H1 (cell line): ENCODE measurements around the gene ZBTB46.

Experiments
- HDAC2 ChIP-seq, 2 experiments: fragments of 300-600 bp in 1 of 2; sonication (generic) in 1 of 2; IDR thresholded peaks; 2 replicates each; pipeline ENCODE4 v1.6.1; 2011 to 2012; ENCODE audit warnings: low read depth in 2 of 2, low read length in 2 of 2, mild to moderate bottlenecking in 2 of 2, moderate library complexity in 2 of 2, borderline replicate concordance in 1 of 2, inconsistent platforms in 1 of 2
- NANOG ChIP-seq: IDR thresholded peaks from 2 replicates; pipeline ENCODE4 v1.6.1; 2011; ENCODE audit warnings: low read length, low read depth, mild to moderate bottlenecking, inconsistent platforms; ENCODE audit not compliant: insufficient read depth, poor library complexity, severe bottlenecking
- NRF1 ChIP-seq: IDR thresholded peaks from 2 replicates; pipeline ENCODE4 v1.6.1; 2011; ENCODE audit warnings: mild to moderate bottlenecking, low read depth, low read length, improper control_type of control experiment
- POLR2A ChIP-seq, 2 experiments: IDR thresholded peaks; 1 replicate in 1 of 2; 2 replicates in 1 of 2; pipeline ENCODE4 v1.6.1; 2011; ENCODE audit warnings: low read depth in 2 of 2, low read length in 2 of 2, mild to moderate bottlenecking in 2 of 2; ENCODE audit errors: control extremely low read depth in 1 of 2
- SAP30 ChIP-seq: fragments of 300-600 bp; sonication (generic); IDR thresholded peaks from 2 replicates; pipeline ENCODE4 v1.7.1; 2012; ENCODE audit warnings: low read length, moderate library complexity, mild to moderate bottlenecking, inconsistent platforms; ENCODE audit not compliant: insufficient read depth, insufficient replicate concordance
- SIN3A ChIP-seq, 2 experiments: IDR thresholded peaks in 1 of 2; conservative IDR thresholded peaks in 1 of 2; 2 replicates each; pipeline ENCODE4 v1.6.1; 2011 to 2012; ENCODE audit warnings: low read length in 2 of 2, improper control_type of control experiment in 1 of 2, low read depth in 1 of 2, mild to moderate bottlenecking in 1 of 2
- SIRT6 ChIP-seq: IDR thresholded peaks from one replicate; pipeline ENCODE4 v1.7.1; 2012; ENCODE audit warnings: low read length, inconsistent platforms
- SP1 ChIP-seq: IDR thresholded peaks from 2 replicates; pipeline ENCODE4 v1.6.1; 2011; ENCODE audit warnings: low read depth, low read length
- ZNF274 ChIP-seq: IDR thresholded peaks from 2 replicates; pipeline ENCODE4 v1.7.0; 2012; ENCODE audit warnings: low read length, borderline replicate concordance; ENCODE audit errors: extremely low read depth
- TF ChIP-seq, protein P1 (sequence below): IDR thresholded peaks from 2 replicates; pipeline ENCODE4 v1.6.1; 2012; ENCODE audit warnings: inconsistent platforms
- TF ChIP-seq, protein P2 (sequence below): IDR thresholded peaks from 2 replicates; pipeline ENCODE4 v1.6.1; 2011; ENCODE audit warnings: low read length, improper control_type of control experiment
- TF ChIP-seq, protein P3 (sequence below): IDR thresholded peaks from 2 replicates; pipeline ENCODE4 v1.6.1; 2011; ENCODE audit warnings: low read depth, mild to moderate bottlenecking, low read length; ENCODE audit not compliant: insufficient read depth
- TF ChIP-seq, protein P4 (sequence below), 3 experiments: IDR thresholded peaks; 1 replicate in 2 of 3; 2 replicates in 1 of 3; pipeline versions ENCODE4 v1.5.1 to v1.6.1; 2011; ENCODE audit warnings: low read length in 3 of 3, mild to moderate bottlenecking in 3 of 3, inconsistent platforms in 2 of 3, low read depth in 1 of 3, moderate library complexity in 1 of 3; ENCODE audit not compliant: insufficient read depth in 1 of 3; ENCODE audit errors: control extremely low read depth in 1 of 3

DNA sequence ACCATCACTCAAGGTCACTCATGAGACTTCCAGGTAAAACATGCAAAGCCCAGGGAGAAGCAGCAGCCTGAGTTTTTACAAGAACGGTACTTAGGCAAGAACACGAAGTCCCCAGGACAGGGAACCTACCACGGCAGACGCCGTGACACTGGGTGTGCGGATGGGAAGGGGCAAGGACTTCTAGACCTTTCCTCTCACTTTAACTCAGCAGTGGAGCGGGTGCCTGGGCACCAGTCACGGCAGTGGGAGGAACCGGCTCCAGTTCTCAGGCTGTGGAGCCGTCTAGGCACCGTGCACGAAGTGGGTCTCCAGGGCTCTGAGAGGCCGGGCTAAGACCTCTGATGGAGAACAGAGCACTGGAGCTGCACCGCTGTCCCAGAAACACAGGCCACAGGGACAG lies 2.5 kb downstream of the ZBTB46 start:
- TF ChIP-seq ZNF274 (no peak), POLR2A (IDR thresholded peaks at IDR 0.05; ENCODE audit: control extremely low read depth in 1 of 2, low read depth in 2 of 2, low read length in 2 of 2) (no peak), SP1 (no peak), NANOG (no peak), NRF1 (no peak), HDAC2 (IDR thresholded peaks at IDR 0.05; ENCODE audit: borderline replicate concordance in 1 of 2, low read depth in 2 of 2, low read length in 2 of 2) (no peak), SIN3A (conservative IDR thresholded peaks at IDR 0.05 in 1 of 2, IDR thresholded peaks at IDR 0.05 in 1 of 2; ENCODE audit: low read depth in 1 of 2, low read length in 2 of 2) (no peak), SIRT6 (no peak), SAP30 (no peak)
- TF ChIP-seq, protein P1, sequence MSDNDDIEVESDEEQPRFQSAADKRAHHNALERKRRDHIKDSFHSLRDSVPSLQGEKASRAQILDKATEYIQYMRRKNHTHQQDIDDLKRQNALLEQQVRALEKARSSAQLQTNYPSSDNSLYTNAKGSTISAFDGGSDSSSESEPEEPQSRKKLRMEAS, result no peak
- TF ChIP-seq, protein P2, sequence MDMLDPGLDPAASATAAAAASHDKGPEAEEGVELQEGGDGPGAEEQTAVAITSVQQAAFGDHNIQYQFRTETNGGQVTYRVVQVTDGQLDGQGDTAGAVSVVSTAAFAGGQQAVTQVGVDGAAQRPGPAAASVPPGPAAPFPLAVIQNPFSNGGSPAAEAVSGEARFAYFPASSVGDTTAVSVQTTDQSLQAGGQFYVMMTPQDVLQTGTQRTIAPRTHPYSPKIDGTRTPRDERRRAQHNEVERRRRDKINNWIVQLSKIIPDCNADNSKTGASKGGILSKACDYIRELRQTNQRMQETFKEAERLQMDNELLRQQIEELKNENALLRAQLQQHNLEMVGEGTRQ, result no peak
- TF ChIP-seq, protein P3, sequence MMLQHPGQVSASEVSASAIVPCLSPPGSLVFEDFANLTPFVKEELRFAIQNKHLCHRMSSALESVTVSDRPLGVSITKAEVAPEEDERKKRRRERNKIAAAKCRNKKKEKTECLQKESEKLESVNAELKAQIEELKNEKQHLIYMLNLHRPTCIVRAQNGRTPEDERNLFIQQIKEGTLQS, result no peak
- TF ChIP-seq, protein P4, sequence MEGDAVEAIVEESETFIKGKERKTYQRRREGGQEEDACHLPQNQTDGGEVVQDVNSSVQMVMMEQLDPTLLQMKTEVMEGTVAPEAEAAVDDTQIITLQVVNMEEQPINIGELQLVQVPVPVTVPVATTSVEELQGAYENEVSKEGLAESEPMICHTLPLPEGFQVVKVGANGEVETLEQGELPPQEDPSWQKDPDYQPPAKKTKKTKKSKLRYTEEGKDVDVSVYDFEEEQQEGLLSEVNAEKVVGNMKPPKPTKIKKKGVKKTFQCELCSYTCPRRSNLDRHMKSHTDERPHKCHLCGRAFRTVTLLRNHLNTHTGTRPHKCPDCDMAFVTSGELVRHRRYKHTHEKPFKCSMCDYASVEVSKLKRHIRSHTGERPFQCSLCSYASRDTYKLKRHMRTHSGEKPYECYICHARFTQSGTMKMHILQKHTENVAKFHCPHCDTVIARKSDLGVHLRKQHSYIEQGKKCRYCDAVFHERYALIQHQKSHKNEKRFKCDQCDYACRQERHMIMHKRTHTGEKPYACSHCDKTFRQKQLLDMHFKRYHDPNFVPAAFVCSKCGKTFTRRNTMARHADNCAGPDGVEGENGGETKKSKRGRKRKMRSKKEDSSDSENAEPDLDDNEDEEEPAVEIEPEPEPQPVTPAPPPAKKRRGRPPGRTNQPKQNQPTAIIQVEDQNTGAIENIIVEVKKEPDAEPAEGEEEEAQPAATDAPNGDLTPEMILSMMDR (IDR thresholded peaks at IDR 0.05; ENCODE audit: control extremely low read depth in 1 of 3, insufficient read depth in 1 of 3, low read depth in 1 of 3, low read length in 3 of 3), result no peak
